Middle frontal gyrus (tissue), 1 donor: ENCODE measurements around the gene LDAH.

Experiments used
- DNase-seq: peaks from one replicate; pipeline ENCODE4 v3.0.0-alpha.2; 2015; ENCODE audit warnings: low spot score; ENCODE audit errors: extremely low spot score

Gene LDAH

GRCh38 chr2:20682167-20682920 lies 140.6 kb downstream of the LDAH start:
- DNase-seq = no peak

- DNase-seq = no peak
These were observed 142.0 kb downstream of the LDAH start for GRCh38 chr2:20680744-20681375.

- no peak for DNase-seq
These were observed 144.1 kb downstream of the LDAH start for GRCh38 chr2:20678780-20679179.

- no peak for DNase-seq
These were observed 144.9 kb downstream of the LDAH start for GRCh38 chr2:20678086-20678395.

GRCh38 chr2:20677301-20678085 lies 145.4 kb downstream of the LDAH start:
- DNase-seq = no peak

- DNase-seq = no peak
These were observed 146.3 kb downstream of the LDAH start for GRCh38 chr2:20676353-20677215.

GRCh38 chr2:20675701-20676352 lies 147.1 kb downstream of the LDAH start:
- DNase-seq = no peak

- no peak for DNase-seq
These were observed 147.8 kb downstream of the LDAH start for GRCh38 chr2:20674974-20675679.

- DNase-seq = no peak
These were observed 148.5 kb downstream of the LDAH start for GRCh38 chr2:20674309-20674965.

- DNase-seq = no peak
These were observed 149.1 kb downstream of the LDAH start for GRCh38 chr2:20673686-20674308.

- DNase-seq = no peak
These were observed 150.5 kb downstream of the LDAH start for GRCh38 chr2:20672201-20672951.

GRCh38 chr2:20671736-20672080 lies 151.2 kb downstream of the LDAH start:
- no peak for DNase-seq

GRCh38 chr2:20671036-20671735 lies 151.7 kb downstream of the LDAH start:
- DNase-seq = no peak

- DNase-seq = no peak
These were observed 152.4 kb downstream of the LDAH start for GRCh38 chr2:20670315-20671035.

- no peak for DNase-seq
These were observed 153.2 kb downstream of the LDAH start for GRCh38 chr2:20669562-20670314.

GRCh38 chr2:20668871-20669475 lies 153.9 kb downstream of the LDAH start:
- no peak for DNase-seq
